ENCODE measurements around the gene SCYGR2.

Gene SCYGR2

GRCh38 chr2:227570615-227571014 lies 28.1 kb upstream of the SCYGR2 start:
- Mint-ChIP-seq H3K27me3 (ENCODE audit: low read depth, poor library complexity) (peaks cover 3% of the 10 kb centered on the region), H3K9me3 (no peaks in the 10 kb centered on the region), H3K27ac (peak overlapping the region; percentile 1), H3K4me3 (no peak overlapping the region), H3K36me3 (ENCODE audit: low read depth) (no peaks in the 10 kb centered on the region), H3K4me1 (no peaks in the 10 kb centered on the region)
- DNase-seq = no peak
- TF ChIP-seq CTCF (IDR thresholded peaks at IDR 0.05) = no peak

GRCh38 chr2:227576110-227576509 lies 22.6 kb upstream of the SCYGR2 start:
- no peak overlapping the region for H3K27ac Mint-ChIP-seq
- H3K9me3 Mint-ChIP-seq = peaks cover under 1% of the 10 kb centered on the region
- peaks cover 3% of the 10 kb centered on the region for H3K27me3 Mint-ChIP-seq (ENCODE audit: low read depth, poor library complexity)
- no peak for TF ChIP-seq CTCF (IDR thresholded peaks at IDR 0.05)
- H3K4me1 Mint-ChIP-seq = no peaks in the 10 kb centered on the region
- H3K4me3 Mint-ChIP-seq = no peak overlapping the region
- DNase-seq = no peak
- no peaks in the 10 kb centered on the region for H3K36me3 Mint-ChIP-seq (ENCODE audit: low read depth)

- Mint-ChIP-seq H3K36me3 (ENCODE audit: low read depth) (no peaks in the 10 kb centered on the region), H3K4me1 (no peaks in the 10 kb centered on the region), H3K27me3 (ENCODE audit: low read depth, poor library complexity) (peaks cover 3% of the 10 kb centered on the region), H3K9me3 (peaks cover 5% of the 10 kb centered on the region), H3K27ac (no peak overlapping the region), H3K4me3 (no peak overlapping the region)
- DNase-seq = no peak
- no peak for TF ChIP-seq CTCF (IDR thresholded peaks at IDR 0.05)
These were observed 21.9 kb upstream of the SCYGR2 start for GRCh38 chr2:227576812-227577211.

GRCh38 chr2:227577555-227577954 lies 21.1 kb upstream of the SCYGR2 start:
- Mint-ChIP-seq H3K36me3 (ENCODE audit: low read depth) (no peaks in the 10 kb centered on the region), H3K9me3 (peaks cover 12% of the 10 kb centered on the region), H3K27me3 (ENCODE audit: low read depth, poor library complexity) (peaks cover 3% of the 10 kb centered on the region), H3K4me1 (no peaks in the 10 kb centered on the region), H3K27ac (no peak overlapping the region), H3K4me3 (no peak overlapping the region)
- DNase-seq = no peak
- TF ChIP-seq CTCF (IDR thresholded peaks at IDR 0.05) = no peak

GRCh38 chr2:227578642-227579041 lies 20.1 kb upstream of the SCYGR2 start:
- peaks cover 3% of the 10 kb centered on the region for H3K27me3 Mint-ChIP-seq (ENCODE audit: low read depth, poor library complexity)

More at GRCh38 chr2:227578642-227579041, 20.1 kb upstream of the SCYGR2 start:
- Mint-ChIP-seq H3K4me3 (no peak overlapping the region), H3K4me1 (no peaks in the 10 kb centered on the region), H3K27ac (no peak overlapping the region), H3K36me3 (ENCODE audit: low read depth) (no peaks in the 10 kb centered on the region), H3K9me3 (peaks cover 16% of the 10 kb centered on the region)
- DNase-seq = no peak
- no peak for TF ChIP-seq CTCF (IDR thresholded peaks at IDR 0.05)
